ENCODE data around the gene CDR2L. TPM values are rescaled to one million over a fixed set of nuclear protein-coding genes. Genes with fewer than 3 reads are reported as not detected.

Gene CDR2L
- total and polyA plus RNA-seq, 3 donors from 2014 or later: 16.6 to 39.6 (median 39.5) TPM

DNA sequence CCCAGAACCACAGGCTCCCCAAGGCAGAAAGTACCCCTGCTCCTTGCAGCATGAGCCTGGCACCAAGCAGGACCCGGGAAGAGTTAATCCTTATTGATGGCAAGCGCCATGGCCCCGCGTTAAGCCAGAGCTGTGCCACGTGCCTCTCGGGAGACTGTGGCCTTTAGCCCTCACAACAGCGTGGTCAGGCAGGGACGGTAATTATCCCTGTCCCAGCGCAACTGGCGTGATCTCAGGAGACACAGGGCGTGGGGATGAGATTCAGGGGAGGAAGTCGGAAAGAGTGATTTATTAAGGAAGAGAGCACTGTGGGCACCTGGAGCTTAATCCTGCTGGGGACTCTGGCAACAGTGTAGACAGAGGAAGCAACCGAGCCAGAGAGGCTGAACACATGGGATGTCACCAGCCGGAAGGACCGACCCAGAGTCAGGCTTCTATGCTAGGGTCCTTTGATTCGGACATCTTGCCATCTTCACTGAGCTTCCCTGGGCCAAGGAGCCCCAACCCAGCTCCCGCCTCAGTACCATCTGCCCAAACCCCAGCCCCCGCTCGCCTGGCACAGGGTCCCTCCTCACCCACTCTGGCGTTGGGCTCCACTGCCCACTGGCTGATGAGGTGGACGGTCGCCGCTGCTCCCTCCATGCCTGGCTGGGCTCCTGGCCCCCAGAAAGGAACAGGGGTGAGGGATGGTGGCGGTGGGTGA is 34.9 kb upstream of the CDR2L start:
- H3K9me3 ChIP-seq: no peaks in the 10 kb centered on the region
- H3K27me3 ChIP-seq: no peaks in the 10 kb centered on the region
- no peak for DNase-seq
- intact Hi-C loops (cut with DNase I; ENCODE audit: low total_unique reads): no loop called here
- H3K36me3 ChIP-seq (ENCODE audit: low read depth, missing control alignments): no peaks in the 10 kb centered on the region
- H3K27ac ChIP-seq: no peak overlapping the region
- no peak overlapping the region for H3K4me3 ChIP-seq
- TF ChIP-seq CTCF (IDR thresholded peaks at IDR 0.05) (no peak), POLR2A (IDR thresholded peaks at IDR 0.05) (no peak)
- H3K4me1 ChIP-seq: no peaks in the 10 kb centered on the region
- 65 to 67% methylated on average over 17 to 24 of the region's 24 CpGs for WGBS, 2 donors

DNA sequence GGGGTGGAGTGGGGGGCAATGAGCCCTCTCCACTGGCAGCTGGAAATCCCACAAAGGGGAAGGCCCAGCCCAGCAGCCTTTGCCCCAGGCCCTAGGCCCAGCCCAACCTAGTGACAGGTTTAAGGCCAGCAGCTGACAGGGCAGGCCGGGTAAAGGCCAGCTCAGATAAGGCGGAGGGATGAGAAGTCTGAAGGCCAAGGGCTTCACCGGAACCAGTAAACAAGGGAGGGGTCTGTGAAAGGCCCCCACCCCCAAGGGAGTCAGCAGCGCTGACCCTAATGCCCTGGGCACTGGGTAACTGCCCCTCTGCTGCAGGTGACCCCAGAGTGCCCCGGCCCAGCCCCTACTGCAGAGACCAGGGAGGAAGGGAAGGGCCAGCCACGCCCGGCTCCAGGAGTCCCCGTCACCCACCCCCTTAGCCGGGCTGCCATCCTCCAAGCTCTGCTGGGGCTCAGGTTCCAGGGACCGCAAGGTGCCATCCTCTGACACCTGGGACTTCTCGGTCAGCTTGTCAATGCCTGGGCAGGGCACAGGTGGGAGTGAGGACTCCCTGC is 34.2 kb upstream of the CDR2L start:
- intact Hi-C loops (cut with DNase I; ENCODE audit: low total_unique reads): no loop called here
- Histone ChIP-seq H3K9me3 (no peaks in the 10 kb centered on the region), H3K27ac (no peak overlapping the region), H3K4me3 (no peak overlapping the region), H3K27me3 (no peaks in the 10 kb centered on the region), H3K36me3 (ENCODE audit: low read depth, missing control alignments) (no peaks in the 10 kb centered on the region), H3K4me1 (no peaks in the 10 kb centered on the region)
- TF ChIP-seq CTCF (IDR thresholded peaks at IDR 0.05) (no peak), POLR2A (IDR thresholded peaks at IDR 0.05) (no peak)
- DNase-seq: no peak
- WGBS, 2 donors: 85 to 88% methylated on average over 6 to 11 of the region's 11 CpGs

DNA sequence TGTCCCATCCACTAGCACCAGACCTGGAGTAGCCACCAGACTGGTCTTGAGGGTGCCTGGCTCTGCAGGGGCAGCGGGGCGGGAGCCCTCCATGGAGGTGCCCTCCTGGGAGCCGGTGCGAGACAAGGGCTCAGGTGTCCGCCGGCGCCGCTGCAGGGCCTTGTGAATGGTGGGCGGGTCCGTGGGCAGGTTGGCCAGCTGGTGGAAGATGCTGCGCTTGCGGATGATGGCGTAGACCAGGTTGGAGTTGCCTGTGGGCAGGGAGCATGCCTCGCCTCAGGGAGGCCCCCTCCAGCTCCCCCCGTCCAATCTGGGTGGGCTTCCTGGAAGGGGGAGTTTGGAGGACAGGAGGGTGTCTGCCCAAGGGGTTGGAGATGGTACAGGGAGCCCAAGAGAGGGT is 33.3 kb upstream of the CDR2L start:
- TF ChIP-seq CTCF (IDR thresholded peaks at IDR 0.05) (no peak), POLR2A (IDR thresholded peaks at IDR 0.05) (no peak)

DNA sequence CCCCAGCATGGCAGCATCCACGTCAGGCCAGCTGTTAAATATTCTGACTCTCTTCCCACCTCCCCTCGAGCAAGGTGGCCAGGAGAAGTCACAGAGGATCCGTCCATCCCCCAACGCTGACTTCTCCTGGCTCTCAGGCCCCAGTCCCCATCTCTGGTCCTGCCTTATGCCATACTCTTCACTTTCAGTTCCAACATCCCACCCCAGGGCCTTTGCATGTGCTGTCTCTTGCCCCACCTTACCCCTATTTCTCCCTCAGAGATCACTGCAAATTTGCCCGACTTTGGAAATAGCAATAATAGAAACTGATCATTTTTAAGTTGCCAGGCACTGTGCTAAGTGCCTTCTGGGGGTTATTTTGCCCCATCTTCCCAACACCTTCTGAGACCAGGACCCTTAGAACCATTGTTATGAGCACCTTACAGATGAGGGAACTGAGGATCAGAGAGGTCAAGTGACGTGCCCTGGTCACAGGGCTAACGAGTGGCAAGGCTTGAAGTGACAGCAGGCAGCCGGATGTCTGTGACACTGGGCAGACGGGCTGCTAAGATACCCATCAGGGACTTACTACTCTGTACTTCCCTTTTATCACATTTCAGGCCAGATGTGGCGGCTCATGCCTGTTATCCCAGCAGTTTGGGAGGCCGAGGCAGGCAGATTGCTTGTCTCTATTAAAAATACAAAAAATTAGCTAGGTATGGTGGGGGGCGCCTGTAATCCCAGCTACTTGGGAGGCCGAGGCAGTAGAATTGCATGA is 32.6 kb upstream of the CDR2L start:
- Histone ChIP-seq H3K36me3 (ENCODE audit: low read depth, missing control alignments) (no peaks in the 10 kb centered on the region), H3K4me3 (no peak overlapping the region), H3K4me1 (no peaks in the 10 kb centered on the region), H3K27ac (no peak overlapping the region), H3K27me3 (no peaks in the 10 kb centered on the region), H3K9me3 (no peaks in the 10 kb centered on the region)
- no peak for DNase-seq
- TF ChIP-seq POLR2A (IDR thresholded peaks at IDR 0.05) (no peak), CTCF (IDR thresholded peaks at IDR 0.05) (no peak)
- intact Hi-C loops (cut with DNase I; ENCODE audit: low total_unique reads): no loop called here
- 72 to 74% methylated on average over 12 to 13 of the region's 13 CpGs for WGBS, 2 donors

More for the DNA sequence above, 33.3 kb upstream of the CDR2L start:
- no peak for DNase-seq
- H3K36me3 ChIP-seq (ENCODE audit: low read depth, missing control alignments): no peaks in the 10 kb centered on the region
- no peak overlapping the region for H3K4me3 ChIP-seq
- no peaks in the 10 kb centered on the region for H3K4me1 ChIP-seq
- no peaks in the 10 kb centered on the region for H3K9me3 ChIP-seq
- no peaks in the 10 kb centered on the region for H3K27me3 ChIP-seq
- H3K27ac ChIP-seq: no peak overlapping the region
- intact Hi-C loops (cut with DNase I; ENCODE audit: low total_unique reads): no loop called here
- WGBS, 2 donors: 85 to 90% methylated on average over 7 to 15 of the region's 15 CpGs
